ENCODE data around the gene TUT7.
"Not testable (repeated sequence)": the region's sequence is repeated elsewhere in the genome, so short reads cannot be mapped to it uniquely, and the experiment has no call there.

The TUT7 gene

GRCh38 chr9:86354011-86354817 is at the start of gene TUT7:
TUT7 (minus strand) TSS chr9:86354410; CDS start chr9:86353199, 1,211 bp downstream.
- DNase-seq: peak; percentile 95

- no peak for DNase-seq
Observed at GRCh38 chr9:86402591-86402990, 48.4 kb upstream of the TUT7 start.

GRCh38 chr9:86396412-86396811 is 42.2 kb upstream of the TUT7 start:
- no peak for DNase-seq

GRCh38 chr9:86390184-86390583 is 36.0 kb upstream of the TUT7 start:
- not testable (repeated sequence) for DNase-seq

- no peak for DNase-seq
Observed at GRCh38 chr9:86389628-86390027, 35.4 kb upstream of the TUT7 start.

- DNase-seq: no peak
Observed at GRCh38 chr9:86387376-86387775, 33.2 kb upstream of the TUT7 start.

- not testable (repeated sequence) for DNase-seq
Observed at GRCh38 chr9:86383000-86383399, 28.8 kb upstream of the TUT7 start.

GRCh38 chr9:86376016-86376415 is 21.8 kb upstream of the TUT7 start:
- DNase-seq: no peak

GRCh38 chr9:86369810-86370209 is 15.6 kb upstream of the TUT7 start:
- DNase-seq: no peak

- no peak for DNase-seq
Observed at GRCh38 chr9:86368871-86369521, 14.8 kb upstream of the TUT7 start.

- DNase-seq: no peak
Observed at GRCh38 chr9:86361176-86361575, 7.0 kb upstream of the TUT7 start.

- DNase-seq: no peak
Observed at GRCh38 chr9:86359151-86359879, 5.1 kb upstream of the TUT7 start.

- no peak for DNase-seq
Observed at GRCh38 chr9:86356871-86357866, 3.0 kb upstream of the TUT7 start.

- no peak for DNase-seq
Observed at GRCh38 chr9:86355814-86356213, 1.6 kb upstream of the TUT7 start.

GRCh38 chr9:86354818-86355309 is 654 bp upstream of the TUT7 start:
- DNase-seq: no peak

- DNase-seq: peak; percentile 26
Observed at GRCh38 chr9:86353655-86354010, 577 bp downstream of the TUT7 start.

GRCh38 chr9:86352440-86353077 is 1.7 kb downstream of the TUT7 start:
- no peak for DNase-seq

- DNase-seq: no peak
Observed at GRCh38 chr9:86351880-86352279, 2.3 kb downstream of the TUT7 start.

GRCh38 chr9:86350006-86350760 is 4.0 kb downstream of the TUT7 start:
- no peak for DNase-seq

GRCh38 chr9:86349271-86349670 is 4.9 kb downstream of the TUT7 start:
- DNase-seq: no peak

GRCh38 chr9:86347991-86348390 is 6.2 kb downstream of the TUT7 start:
- no peak for DNase-seq
